HepG2 (cell line): Measurements from ENCODE around the gene MAFF. TPM values are rescaled to one million over a fixed set of nuclear protein-coding genes. Genes with fewer than 3 reads are reported as not detected.

Source experiments
- AKAP8 ChIP-seq: sonication (generic); formaldehyde crosslinking; IDR thresholded peaks from 2 replicates; pipeline ENCODE4 v1.5.1; 2020; ENCODE audit warnings: mild to moderate bottlenecking, missing genetic modification reagents
- ERF ChIP-seq: IDR thresholded peaks from 2 replicates; pipeline ENCODE4 v1.6.1; 2018; ENCODE audit warnings: missing biosample characterization, missing genetic modification reagents
- HINFP ChIP-seq: sonication (generic); formaldehyde crosslinking; IDR thresholded peaks from 2 replicates; pipeline ENCODE4 v1.4.0; 2020; ENCODE audit warnings: low read depth, mild to moderate bottlenecking, missing genetic modification reagents
- ISL2 ChIP-seq: sonication (generic); formaldehyde crosslinking; IDR thresholded peaks from 2 replicates; pipeline ENCODE4 v1.5.0; 2020; ENCODE audit warnings: missing genetic modification reagents
- ISX ChIP-seq: sonication (generic); formaldehyde crosslinking; conservative IDR thresholded peaks from 2 replicates; pipeline ENCODE4 v1.5.0; 2020; ENCODE audit warnings: missing genetic modification reagents
- JUNB ChIP-seq: sonication (generic); formaldehyde crosslinking; IDR thresholded peaks from 2 replicates; pipeline ENCODE4 v1.8.0; 2022; ENCODE audit warnings: missing genetic modification reagents, mild to moderate bottlenecking, borderline replicate concordance
- KAT8 ChIP-seq: IDR thresholded peaks from 2 replicates; pipeline ENCODE4 v1.6.1; 2016; ENCODE audit warnings: missing genetic modification reagents, missing compliant biosample characterization
- KMT2B ChIP-seq: IDR thresholded peaks from 2 replicates; pipeline ENCODE4 v1.6.1; 2016; ENCODE audit warnings: missing genetic modification reagents, missing compliant biosample characterization
- MIER3 ChIP-seq: IDR thresholded peaks from 2 replicates; pipeline ENCODE4 v1.6.1; 2016; ENCODE audit warnings: missing compliant biosample characterization, borderline replicate concordance
- NR2F1 ChIP-seq, 2 experiments: fragments of 450-650 bp in 1 of 2; formaldehyde crosslinking in 1 of 2; IDR thresholded peaks; 2 replicates each; pipeline versions ENCODE4 v1.5.0 to v1.6.1; 2016 to 2020; ENCODE audit warnings: mild to moderate bottlenecking in 1 of 2, missing compliant biosample characterization in 1 of 2, missing genetic modification reagents in 1 of 2, moderate library complexity in 1 of 2
- PITX1 ChIP-seq: sonication (generic); formaldehyde crosslinking; IDR thresholded peaks from 2 replicates; pipeline ENCODE4 v1.5.1; 2020; ENCODE audit warnings: mild to moderate bottlenecking, missing genetic modification reagents
- SALL1 ChIP-seq: sonication (generic); formaldehyde crosslinking; IDR thresholded peaks from 2 replicates; pipeline ENCODE4 v1.8.0; 2022; ENCODE audit warnings: mild to moderate bottlenecking, missing genetic modification reagents
- SIX1 ChIP-seq: sonication (generic); formaldehyde crosslinking; IDR thresholded peaks from 2 replicates; pipeline ENCODE4 v1.4.0; 2020; ENCODE audit warnings: missing genetic modification reagents, borderline replicate concordance
- SMAD3 ChIP-seq: sonication (generic); formaldehyde crosslinking; IDR thresholded peaks from 2 replicates; pipeline ENCODE4 v1.4.0; 2020; ENCODE audit warnings: missing genetic modification reagents
- TEAD3 ChIP-seq: optimal IDR thresholded peaks from 2 replicates; pipeline ENCODE3; 2016; ENCODE audit warnings: borderline replicate concordance
- ZBTB1 ChIP-seq: sonication (generic); formaldehyde crosslinking; IDR thresholded peaks from 2 replicates; pipeline ENCODE4 v1.4.0; 2020; ENCODE audit warnings: missing genetic modification reagents, borderline replicate concordance
- ZBTB25 ChIP-seq: IDR thresholded peaks from 2 replicates; pipeline ENCODE4 v1.6.1; 2018; ENCODE audit warnings: missing genetic modification reagents
- ZFP36L2 ChIP-seq: sonication (generic); formaldehyde crosslinking; IDR thresholded peaks from 2 replicates; pipeline ENCODE4 v1.4.0; 2020; ENCODE audit warnings: missing genetic modification reagents
- ZMYM3 ChIP-seq: sonication (generic); formaldehyde crosslinking; IDR thresholded peaks from 2 replicates; pipeline ENCODE4 v1.5.1; 2020; ENCODE audit warnings: mild to moderate bottlenecking, missing genetic modification reagents
- ZNF343 ChIP-seq: sonication (generic); formaldehyde crosslinking; IDR thresholded peaks from 2 replicates; pipeline ENCODE4 v1.4.0; 2020; ENCODE audit warnings: mild to moderate bottlenecking, missing genetic modification reagents
- ZNF678 ChIP-seq: sonication (generic); formaldehyde crosslinking; IDR thresholded peaks from 2 replicates; pipeline ENCODE4 v1.4.0; 2020; ENCODE audit warnings: mild to moderate bottlenecking, missing genetic modification reagents
- ZNF709 ChIP-seq: sonication (generic); formaldehyde crosslinking; IDR thresholded peaks from 2 replicates; pipeline ENCODE4 v1.5.0; 2020; ENCODE audit warnings: mild to moderate bottlenecking, missing genetic modification reagents
- polyA plus RNA-seq, 8 experiments: library from polyadenylated mRNA; depleted of rRNA in 3 of 8; stranded (reverse) in 7 of 8; unstranded in 1 of 8; fragments of >200 nt; fragmentation: Illumina TruSeq in 4 of 8; extraction: Trizol in 4 of 8; gene quantifications; 2 replicates each; pipeline versions ENCODE4 v1.2.1 to v1.2.3, GENCODE V29; 2011 to 2016; ENCODE audit warnings: low read depth in 4 of 8, missing spikeins in 1 of 8, mixed read lengths in 1 of 8; ENCODE audit not compliant: insufficient read depth in 1 of 8
- total RNA-seq, 5 experiments: library from RNA; depleted of rRNA; stranded (reverse); fragments of >200 nt; fragmentation: Illumina TruSeq; extraction: Trizol; gene quantifications; 2 replicates each; pipeline ENCODE4 v1.2.3, GENCODE V29; 2016; ENCODE audit warnings: low read depth in 1 of 5
- TF ChIP-seq, protein P1 (sequence below): sonication (generic); formaldehyde crosslinking; IDR thresholded peaks from 2 replicates; pipeline ENCODE4 v1.4.0; 2020; ENCODE audit warnings: missing genetic modification reagents
- TF ChIP-seq, protein P2 (sequence below): sonication (generic); formaldehyde crosslinking; IDR thresholded peaks from 2 replicates; pipeline ENCODE4 v1.4.0; 2020; ENCODE audit warnings: missing genetic modification reagents

MAFF gene
- total and polyA plus RNA-seq, 2 of the 13 experiments (the other 11 are each of a cell fraction or from before 2014, with no cell fraction given): 5.4 to 14.3 TPM

DNA sequence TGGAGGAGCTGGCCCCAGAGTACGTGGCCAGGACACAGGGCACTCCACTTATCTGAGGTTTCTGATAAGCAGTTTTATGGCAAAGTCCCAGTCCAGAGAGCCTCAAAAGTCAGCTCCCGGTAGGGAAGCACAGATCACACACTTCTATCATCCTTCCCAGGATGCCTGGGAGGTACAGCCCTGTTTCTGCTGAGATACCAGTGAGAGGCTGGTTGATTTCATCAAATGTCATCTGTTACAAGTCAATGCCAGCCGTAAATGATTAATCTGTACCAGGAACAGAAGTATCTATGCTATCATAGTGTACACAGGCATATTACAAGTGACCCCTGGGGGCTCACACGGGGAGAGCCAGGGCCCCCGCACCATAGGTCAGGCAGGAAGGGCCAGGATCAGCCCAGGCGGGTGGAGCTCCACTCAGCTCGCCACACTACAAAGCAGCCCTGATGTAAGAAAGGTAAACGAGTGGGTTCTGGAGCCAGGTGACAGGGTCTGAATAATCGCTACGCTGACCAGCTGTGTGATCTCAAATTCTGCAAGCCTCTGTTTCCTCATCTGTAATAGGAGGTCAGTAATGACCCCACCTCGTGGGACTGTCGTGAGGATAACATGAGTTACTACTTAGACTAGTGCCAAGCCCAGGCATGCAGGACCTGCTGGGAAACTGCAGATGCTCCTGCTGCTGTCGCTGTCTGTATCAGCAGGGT, 37.8 kb upstream of the MAFF start (continued):
- 0 out of 2 replicates have a peak, but pooled peaks have one; percentile 15 for TF ChIP-seq HINFP (CRISPR knock-in tag)
- peak; percentile 48 for TF ChIP-seq TEAD3 (CRISPR knock-in tag)
- TF ChIP-seq ZFP36L2 (CRISPR knock-in tag): no peak
- TF ChIP-seq MIER3 (CRISPR knock-in tag): no peak
- peak; percentile 34; the same call in 1 of the 2 replicates for TF ChIP-seq KAT8 (CRISPR knock-in tag)
- 0 out of 2 replicates have a peak, but pooled peaks have one; percentile 15 for TF ChIP-seq ZBTB25
- peak; percentile 21 to 60; a peak in 3 of 4 replicates for TF ChIP-seq NR2F1 (CRISPR knock-in tag; IDR thresholded peaks at IDR 0.05)
- no peak for TF ChIP-seq AKAP8 (CRISPR knock-in tag)
- TF ChIP-seq, protein P1, sequence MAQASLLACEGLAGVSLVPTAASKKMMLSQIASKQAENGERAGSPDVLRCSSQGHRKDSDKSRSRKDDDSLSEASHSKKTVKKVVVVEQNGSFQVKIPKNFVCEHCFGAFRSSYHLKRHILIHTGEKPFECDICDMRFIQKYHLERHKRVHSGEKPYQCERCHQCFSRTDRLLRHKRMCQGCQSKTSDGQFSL: no peak
- peak; percentile 61; the same call in 1 of the 2 replicates for TF ChIP-seq SALL1
- no peak for TF ChIP-seq JUNB (CRISPR knock-in tag)
- TF ChIP-seq ZNF709 (CRISPR knock-in tag): no peak
- TF ChIP-seq ISL2 (CRISPR knock-in tag): no peak
- TF ChIP-seq KMT2B (CRISPR knock-in tag): no peak
- no peak for TF ChIP-seq ZNF678 (CRISPR knock-in tag)
- TF ChIP-seq ZMYM3: 0 out of 2 replicates have a peak, but pooled peaks have one; percentile 27
- TF ChIP-seq SMAD3 (CRISPR knock-in tag): no peak
- no peak for TF ChIP-seq ZNF343 (CRISPR knock-in tag)
- no peak for TF ChIP-seq ISX
- TF ChIP-seq, protein P2, sequence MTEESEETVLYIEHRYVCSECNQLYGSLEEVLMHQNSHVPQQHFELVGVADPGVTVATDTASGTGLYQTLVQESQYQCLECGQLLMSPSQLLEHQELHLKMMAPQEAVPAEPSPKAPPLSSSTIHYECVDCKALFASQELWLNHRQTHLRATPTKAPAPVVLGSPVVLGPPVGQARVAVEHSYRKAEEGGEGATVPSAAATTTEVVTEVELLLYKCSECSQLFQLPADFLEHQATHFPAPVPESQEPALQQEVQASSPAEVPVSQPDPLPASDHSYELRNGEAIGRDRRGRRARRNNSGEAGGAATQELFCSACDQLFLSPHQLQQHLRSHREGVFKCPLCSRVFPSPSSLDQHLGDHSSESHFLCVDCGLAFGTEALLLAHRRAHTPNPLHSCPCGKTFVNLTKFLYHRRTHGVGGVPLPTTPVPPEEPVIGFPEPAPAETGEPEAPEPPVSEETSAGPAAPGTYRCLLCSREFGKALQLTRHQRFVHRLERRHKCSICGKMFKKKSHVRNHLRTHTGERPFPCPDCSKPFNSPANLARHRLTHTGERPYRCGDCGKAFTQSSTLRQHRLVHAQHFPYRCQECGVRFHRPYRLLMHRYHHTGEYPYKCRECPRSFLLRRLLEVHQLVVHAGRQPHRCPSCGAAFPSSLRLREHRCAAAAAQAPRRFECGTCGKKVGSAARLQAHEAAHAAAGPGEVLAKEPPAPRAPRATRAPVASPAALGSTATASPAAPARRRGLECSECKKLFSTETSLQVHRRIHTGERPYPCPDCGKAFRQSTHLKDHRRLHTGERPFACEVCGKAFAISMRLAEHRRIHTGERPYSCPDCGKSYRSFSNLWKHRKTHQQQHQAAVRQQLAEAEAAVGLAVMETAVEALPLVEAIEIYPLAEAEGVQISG (CRISPR knock-in tag): no peak; the same call in 1 of the 2 replicates
- TF ChIP-seq PITX1 (CRISPR knock-in tag): peak; percentile 65; the same call in 1 of the 2 replicates
- TF ChIP-seq SIX1: no peak
- TF ChIP-seq ZBTB1 (CRISPR knock-in tag): no peak
- no peak; the same call in 1 of the 2 replicates for TF ChIP-seq ERF
